HEK293 (cell line): ENCODE measurements around the gene TMEM37.

Source experiments
- CTCF ChIP-seq: fragments of 450-650 bp; formaldehyde crosslinking; IDR thresholded peaks from 2 replicates; pipeline ENCODE4 v1.5.1; 2016; ENCODE audit warnings: missing biosample characterization, missing genetic modification characterization
- HOXA7 ChIP-seq: sonication (generic); formaldehyde crosslinking; IDR thresholded peaks from 2 replicates; pipeline ENCODE4 v1.8.1; 2022; ENCODE audit warnings: missing genetic modification reagents, borderline replicate concordance
- PATZ1 ChIP-seq: fragments of 450-650 bp; formaldehyde crosslinking; IDR thresholded peaks from 2 replicates; pipeline ENCODE4 v1.5.1; 2016; ENCODE audit warnings: missing biosample characterization, missing genetic modification characterization
- SP2 ChIP-seq: fragments of 450-650 bp; formaldehyde crosslinking; IDR thresholded peaks from 2 replicates; pipeline ENCODE4 v1.5.1; 2016; ENCODE audit warnings: missing biosample characterization, missing genetic modification characterization
- ZNF24 ChIP-seq: fragments of 450-650 bp; formaldehyde crosslinking; IDR thresholded peaks from 2 replicates; pipeline ENCODE4 v1.5.1; 2016; ENCODE audit warnings: missing biosample characterization, missing genetic modification characterization
- ZNF280D ChIP-seq: fragments of 450-650 bp; formaldehyde crosslinking; IDR thresholded peaks from 2 replicates; pipeline ENCODE4 v1.5.1; 2016; ENCODE audit warnings: missing biosample characterization, missing genetic modification characterization
- ZNF398 ChIP-seq: fragments of 450-650 bp; formaldehyde crosslinking; IDR thresholded peaks from 2 replicates; pipeline ENCODE4 v1.5.1; 2017; ENCODE audit warnings: missing biosample characterization, missing genetic modification characterization
- ZNF426 ChIP-seq: fragments of 450-650 bp; formaldehyde crosslinking; IDR thresholded peaks from 2 replicates; pipeline ENCODE4 v1.5.1; 2017; ENCODE audit warnings: missing biosample characterization, missing genetic modification characterization, mild to moderate bottlenecking, inconsistent platforms, moderate library complexity
- TF ChIP-seq, protein P1 (sequence below): fragments of 450-650 bp; formaldehyde crosslinking; IDR thresholded peaks from 2 replicates; pipeline ENCODE4 v1.5.1; 2016; ENCODE audit warnings: missing biosample characterization, missing genetic modification characterization, low read depth
- TF ChIP-seq, protein P2 (sequence below): IDR thresholded peaks from 2 replicates; pipeline ENCODE4 v1.6.1; 2011; ENCODE audit warnings: mild to moderate bottlenecking, low read depth, low read length, borderline replicate concordance

DNA sequence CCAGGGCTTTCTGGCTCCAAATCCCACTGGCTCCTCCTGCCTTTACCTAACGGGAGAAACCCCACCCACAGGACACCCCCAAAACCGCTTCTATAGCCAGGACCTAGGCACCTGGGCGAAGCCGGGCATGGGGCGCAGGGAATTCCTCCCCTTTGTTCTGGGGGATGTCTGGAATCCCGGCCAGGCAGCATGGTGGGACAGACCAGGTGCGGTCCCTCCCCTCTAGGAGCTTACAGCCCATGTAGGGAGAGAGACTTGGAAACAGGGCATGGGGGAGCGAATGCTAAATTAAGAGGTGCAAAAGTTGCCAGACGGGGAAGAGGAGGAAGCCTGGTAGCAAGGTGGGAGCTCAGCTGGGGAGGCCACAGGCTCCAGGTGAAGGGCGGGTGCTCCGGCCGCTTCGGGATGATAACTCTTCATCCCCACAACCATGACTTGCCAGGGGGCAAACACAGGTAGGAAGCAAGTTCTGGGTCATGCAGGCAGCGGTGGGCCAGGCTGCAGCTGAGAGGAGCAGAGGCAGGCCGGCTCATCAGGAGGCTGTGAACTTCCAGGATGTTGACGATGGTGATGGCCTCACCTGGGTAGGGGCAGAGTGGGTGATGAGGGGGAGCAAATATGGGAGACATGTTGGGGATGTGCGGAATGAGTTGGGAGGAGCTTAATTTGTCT, 1.3 kb downstream of the TMEM37 start:
- TF ChIP-seq, protein P1, sequence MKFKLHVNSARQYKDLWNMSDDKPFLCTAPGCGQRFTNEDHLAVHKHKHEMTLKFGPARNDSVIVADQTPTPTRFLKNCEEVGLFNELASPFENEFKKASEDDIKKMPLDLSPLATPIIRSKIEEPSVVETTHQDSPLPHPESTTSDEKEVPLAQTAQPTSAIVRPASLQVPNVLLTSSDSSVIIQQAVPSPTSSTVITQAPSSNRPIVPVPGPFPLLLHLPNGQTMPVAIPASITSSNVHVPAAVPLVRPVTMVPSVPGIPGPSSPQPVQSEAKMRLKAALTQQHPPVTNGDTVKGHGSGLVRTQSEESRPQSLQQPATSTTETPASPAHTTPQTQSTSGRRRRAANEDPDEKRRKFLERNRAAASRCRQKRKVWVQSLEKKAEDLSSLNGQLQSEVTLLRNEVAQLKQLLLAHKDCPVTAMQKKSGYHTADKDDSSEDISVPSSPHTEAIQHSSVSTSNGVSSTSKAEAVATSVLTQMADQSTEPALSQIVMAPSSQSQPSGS (tag by site-specific recombination), result no peak
- TF ChIP-seq CTCF (tag by site-specific recombination) (no peak), ZNF426 (tag by site-specific recombination) (no peak), HOXA7 (no peak), ZNF280D (tag by site-specific recombination) (no peak), SP2 (tag by site-specific recombination) (no peak), ZNF398 (tag by site-specific recombination) (no peak), PATZ1 (no peak), ZNF24 (no peak)
- TF ChIP-seq, protein P2, sequence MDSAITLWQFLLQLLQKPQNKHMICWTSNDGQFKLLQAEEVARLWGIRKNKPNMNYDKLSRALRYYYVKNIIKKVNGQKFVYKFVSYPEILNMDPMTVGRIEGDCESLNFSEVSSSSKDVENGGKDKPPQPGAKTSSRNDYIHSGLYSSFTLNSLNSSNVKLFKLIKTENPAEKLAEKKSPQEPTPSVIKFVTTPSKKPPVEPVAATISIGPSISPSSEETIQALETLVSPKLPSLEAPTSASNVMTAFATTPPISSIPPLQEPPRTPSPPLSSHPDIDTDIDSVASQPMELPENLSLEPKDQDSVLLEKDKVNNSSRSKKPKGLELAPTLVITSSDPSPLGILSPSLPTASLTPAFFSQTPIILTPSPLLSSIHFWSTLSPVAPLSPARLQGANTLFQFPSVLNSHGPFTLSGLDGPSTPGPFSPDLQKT, result no peak
